Right lung (tissue), 5 donors: Measurements from ENCODE around the gene NTSR2. TPM values are rescaled to one million over a fixed set of nuclear protein-coding genes. Genes with fewer than 3 reads are reported as not detected.

Experiments used
- DNase-seq, 2 donors: peaks; one replicate each; pipeline ENCODE4 v3.0.0-alpha.2; 2013
- polyA plus RNA-seq, 5 donors: library from polyadenylated mRNA; unstranded; fragments of 120-200 nt; gene quantifications; one replicate each; pipeline versions ENCODE4 v1.2.1 to v1.2.3, GENCODE V29; 2013; ENCODE audit warnings: inconsistent platforms in 1 of 5, low replicate concordance in 1 of 5; ENCODE audit not compliant: insufficient read length in 5 of 5, insufficient read depth in 1 of 5

The NTSR2 gene
- polyA plus RNA-seq, 5 donors, result not detected

GRCh38 chr2:11657646-11658045 is 12.3 kb downstream of the NTSR2 start:
- no peak for DNase-seq

DNA sequence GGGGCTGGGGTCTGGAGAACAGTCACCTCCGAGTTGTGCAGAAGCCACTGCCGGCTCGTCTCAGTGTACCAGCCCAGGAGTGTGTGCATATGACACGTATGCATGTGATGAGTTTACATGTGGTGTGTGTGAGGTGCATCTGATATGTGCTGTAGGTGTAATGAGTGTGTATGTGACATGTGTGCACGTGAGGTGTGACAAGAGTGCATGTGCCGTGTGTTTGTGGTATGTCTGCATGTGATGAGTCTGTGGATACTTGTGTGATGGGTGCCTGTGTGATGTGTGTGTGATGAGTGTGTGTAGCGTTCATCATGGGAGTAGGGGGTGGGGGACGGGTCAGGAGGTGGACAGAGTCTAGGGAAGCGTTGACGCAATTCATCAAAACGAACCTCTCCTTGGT is 12.8 kb downstream of the NTSR2 start:
- DNase-seq, result no peak

GRCh38 chr2:11656671-11657101 is 13.3 kb downstream of the NTSR2 start:
- no peak for DNase-seq

DNA sequence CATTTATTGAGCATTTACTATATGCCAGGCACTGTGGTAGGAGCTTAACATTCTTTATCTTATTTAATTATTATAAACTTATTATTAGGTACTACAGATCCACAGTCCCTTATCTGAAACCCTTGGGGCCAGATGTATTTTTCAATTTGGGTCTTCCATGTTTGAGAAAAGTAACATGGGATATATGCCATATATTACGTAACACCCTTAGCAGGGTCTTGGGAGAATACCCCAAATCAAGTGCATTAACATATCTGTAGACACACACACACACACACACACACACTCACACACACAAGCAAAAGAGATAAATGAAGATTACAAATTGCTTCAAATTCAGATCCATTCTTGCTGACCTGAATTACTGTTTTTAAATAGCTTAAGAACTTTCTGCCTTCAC is 13.7 kb downstream of the NTSR2 start:
- DNase-seq, result no peak

- DNase-seq, result no peak
Measured at GRCh38 chr2:11655495-11655894, 14.5 kb downstream of the NTSR2 start.

DNA sequence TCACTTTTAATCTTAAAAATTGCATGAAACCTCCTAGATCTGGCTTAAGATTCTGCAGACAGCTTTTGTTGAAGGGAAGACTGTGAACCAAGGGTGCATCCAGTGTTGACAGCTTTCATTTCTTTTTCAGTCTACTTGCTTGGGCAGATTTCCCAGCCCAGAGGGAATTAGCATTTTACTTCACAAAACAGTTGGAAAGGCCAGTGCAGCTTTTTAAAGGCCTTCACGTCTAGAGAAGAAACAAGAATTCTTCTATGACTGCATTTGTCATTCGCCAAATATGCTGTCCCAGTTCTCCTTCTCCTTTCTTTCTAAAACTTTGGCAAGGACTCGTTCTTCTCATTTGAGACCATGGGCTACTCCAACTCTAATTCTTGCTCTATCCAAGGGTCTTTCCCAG is 17.4 kb downstream of the NTSR2 start:
- DNase-seq, result no peak

GRCh38 chr2:11651856-11652548 is 18.0 kb downstream of the NTSR2 start:
- no peak for DNase-seq

GRCh38 chr2:11649093-11649492 is 20.9 kb downstream of the NTSR2 start:
- no peak for DNase-seq

- DNase-seq, result no peak
Measured at GRCh38 chr2:11647834-11648600, 22.0 kb downstream of the NTSR2 start.

- DNase-seq, result no peak
Measured at GRCh38 chr2:11646530-11646929, 23.5 kb downstream of the NTSR2 start.

GRCh38 chr2:11644293-11644692 is 25.7 kb downstream of the NTSR2 start:
- DNase-seq, result no peak

- DNase-seq, result no peak
Measured at GRCh38 chr2:11642972-11643371, 27.0 kb downstream of the NTSR2 start.

GRCh38 chr2:11640132-11640531 is 29.9 kb downstream of the NTSR2 start:
- no peak for DNase-seq

GRCh38 chr2:11639503-11639902 is 30.5 kb downstream of the NTSR2 start:
- no peak for DNase-seq

DNA sequence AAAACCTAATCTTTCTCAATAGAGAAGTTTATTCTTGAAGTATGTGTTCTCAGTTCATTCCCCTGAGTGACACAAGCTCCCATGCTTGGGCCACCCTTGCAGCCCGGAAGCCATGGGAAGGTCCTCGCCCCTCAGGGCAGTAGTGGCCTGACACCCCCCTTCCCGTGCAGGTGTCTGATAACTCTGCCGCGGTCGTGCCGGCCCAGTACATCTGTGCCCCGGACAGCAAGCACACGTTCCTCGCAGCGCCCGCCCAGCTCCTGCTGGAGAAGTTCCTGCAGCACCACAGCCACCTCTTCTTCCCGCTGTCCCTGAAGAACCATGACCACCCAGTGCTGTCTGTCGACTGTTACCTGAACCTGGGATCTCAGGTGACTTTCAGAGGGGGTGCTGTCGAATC is 32.4 kb downstream of the NTSR2 start:
- DNase-seq, result no peak

DNA sequence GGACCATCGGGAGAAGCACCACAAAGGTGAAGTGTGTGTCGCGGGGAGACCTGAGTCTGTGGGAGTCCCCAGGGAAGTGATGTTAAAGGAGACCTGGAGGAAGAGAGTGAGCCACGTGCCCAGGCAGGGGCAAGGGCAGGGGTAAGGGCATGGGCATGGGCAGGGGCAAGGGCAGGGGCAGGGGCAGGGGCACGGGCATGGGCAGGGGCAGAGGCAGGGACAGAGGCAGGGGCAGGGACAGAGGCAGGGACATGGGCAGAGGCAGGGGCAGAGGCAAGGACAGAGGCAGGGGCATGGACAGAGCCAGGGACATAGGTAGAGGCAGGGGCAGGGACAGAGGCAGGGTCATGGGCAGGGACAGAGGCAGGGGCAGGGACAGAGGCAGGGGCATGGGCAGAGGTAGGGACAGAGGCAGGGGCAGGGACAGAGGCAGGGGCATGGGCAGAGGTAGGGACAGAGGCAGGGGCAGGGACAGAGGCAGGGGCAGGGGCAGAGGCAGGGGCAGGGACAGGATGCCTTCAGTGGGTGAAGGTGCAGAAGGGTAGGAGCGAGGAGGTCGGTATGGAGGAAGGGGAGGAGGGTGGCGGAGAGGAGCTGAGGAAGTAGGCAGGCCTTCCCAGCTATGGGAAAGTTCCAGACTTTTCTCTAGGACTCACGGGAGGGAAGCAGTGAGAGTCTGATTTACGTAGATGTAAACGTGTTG is 33.3 kb downstream of the NTSR2 start:
- DNase-seq, result no peak

GRCh38 chr2:11635141-11635540 is 34.9 kb downstream of the NTSR2 start:
- no peak for DNase-seq

GRCh38 chr2:11634584-11634983 is 35.4 kb downstream of the NTSR2 start:
- no peak for DNase-seq

DNA sequence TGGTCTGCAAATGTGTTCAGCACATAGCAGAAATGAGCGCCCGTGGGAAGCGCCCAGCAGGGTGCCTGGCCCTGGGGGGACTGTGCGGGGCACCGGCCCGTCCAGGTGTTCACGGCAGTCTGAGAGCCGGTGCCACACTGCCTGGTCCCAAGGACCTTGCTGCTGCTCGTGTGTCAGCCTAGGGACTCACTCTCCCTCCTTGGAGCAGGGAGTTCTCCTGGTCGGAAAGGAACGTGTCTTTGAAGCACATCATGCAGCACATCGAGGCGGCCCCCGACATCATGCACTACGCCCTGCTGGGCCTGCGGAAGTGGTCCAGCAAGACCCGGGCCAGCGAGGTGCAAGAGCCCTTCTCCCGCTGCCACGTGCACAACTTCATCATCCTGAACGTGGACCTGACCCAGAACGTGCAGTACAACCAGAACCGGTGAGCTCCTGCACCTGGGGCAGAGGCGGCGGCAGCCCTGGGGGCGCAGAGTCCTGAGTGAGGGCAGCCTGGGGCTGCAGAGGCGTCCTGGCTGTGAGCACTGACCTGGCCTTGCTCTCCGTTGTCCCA is 36.0 kb downstream of the NTSR2 start:
- no peak for DNase-seq

DNA sequence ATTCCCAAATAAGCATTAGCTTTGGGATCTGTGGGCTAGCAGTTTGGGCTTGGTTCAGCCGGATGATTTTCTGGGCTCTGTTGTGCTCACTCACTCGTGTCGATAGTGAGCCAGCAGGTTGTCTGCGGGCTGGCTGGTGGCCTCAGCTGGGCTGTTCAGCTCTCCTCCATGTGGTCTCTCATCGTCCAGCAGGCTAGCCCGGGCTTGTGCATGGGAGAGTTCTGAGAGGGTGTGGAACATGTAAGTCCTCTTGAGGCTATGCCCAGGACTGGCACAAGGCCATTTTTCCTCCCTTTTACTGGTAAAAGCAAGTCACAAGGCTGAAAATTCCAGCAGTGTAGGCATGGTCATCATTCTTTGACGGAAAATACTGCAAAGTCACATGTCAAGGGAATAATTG is 38.5 kb downstream of the NTSR2 start:
- no peak for DNase-seq

DNA sequence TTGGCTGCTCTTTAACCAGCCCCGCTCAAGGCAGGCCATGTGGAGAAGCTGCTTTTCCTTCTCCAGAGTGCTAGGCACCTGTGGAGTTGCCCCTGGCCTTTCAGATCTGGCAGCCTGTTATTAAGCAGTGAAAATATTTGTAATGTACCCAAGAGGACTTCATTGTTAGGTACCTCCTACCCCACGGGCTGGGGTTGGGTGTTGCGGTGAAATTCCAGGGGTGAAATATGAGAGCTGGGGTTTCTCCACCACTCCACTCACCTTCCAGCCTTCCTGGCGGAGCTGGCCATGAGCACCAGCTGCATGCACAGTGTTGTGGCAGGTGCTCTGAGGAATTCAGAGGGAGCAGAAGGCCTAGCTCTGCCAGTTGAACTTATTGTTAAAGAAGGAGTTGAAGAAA is 39.1 kb downstream of the NTSR2 start:
- no peak for DNase-seq

DNA sequence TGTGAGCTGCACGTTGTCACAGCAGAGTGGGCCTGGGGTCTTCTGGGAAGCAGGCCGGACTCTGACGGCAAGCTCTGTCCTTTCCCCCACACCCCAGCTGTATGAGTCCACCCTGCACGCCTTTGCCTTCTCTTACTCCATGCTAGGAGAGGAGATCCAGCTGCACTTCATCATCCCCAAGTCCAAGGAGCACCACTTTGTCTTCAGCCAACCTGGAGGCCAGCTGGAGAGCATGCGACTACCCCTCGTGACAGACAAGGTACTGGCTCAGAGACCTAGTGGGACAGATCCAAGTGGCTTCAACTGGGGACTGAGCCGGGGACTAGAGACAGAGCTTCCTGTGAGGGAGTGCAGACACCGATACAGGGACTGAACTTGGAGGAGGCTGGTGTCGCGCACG is 40.1 kb downstream of the NTSR2 start:
- DNase-seq, result no peak

- no peak for DNase-seq
Measured at GRCh38 chr2:11629215-11629614, 40.8 kb downstream of the NTSR2 start.
